ENCODE measurements around the gene NAV2.

GRCh38 chr11:19844806-19845205 lies 132.2 kb downstream of the NAV2 start:
- TF ChIP-seq CTCF (conservative IDR thresholded peaks at IDR 0.05) (no peak), EZH2 (IDR thresholded peaks at IDR 0.05; ENCODE audit: low read depth) (no peak)

Data from PC-9 (cell line).